T-helper 1 cell treated with Interleukin-12 subunit alpha and Interleukin-12 subunit beta and Interleukin-4 antibody, amounts not matched to agents 30 μg/mL and 1 μg/mL, for 36 hours (primary cell): Measurements from ENCODE around the gene RAB6B.

Experiments used
- H3K27ac Mint-ChIP-seq: one replicate; pipeline ENCODE4 v1.8.0; 2021; ENCODE audit warnings: mild to moderate bottlenecking, mixed read lengths
- H3K27me3 Mint-ChIP-seq: one replicate; pipeline ENCODE4 v1.8.0; 2021; ENCODE audit warnings: low read depth, mixed read lengths
- H3K36me3 Mint-ChIP-seq: one replicate; pipeline ENCODE4 v1.8.0; 2021; ENCODE audit warnings: low read depth, mixed read lengths
- H3K4me1 Mint-ChIP-seq: one replicate; pipeline ENCODE4 v1.8.0; 2021; ENCODE audit warnings: low read depth, mixed read lengths
- H3K4me3 Mint-ChIP-seq: one replicate; pipeline ENCODE4 v1.8.0; 2021; ENCODE audit warnings: mild to moderate bottlenecking, moderate library complexity, mixed read lengths
- H3K9me3 Mint-ChIP-seq: one replicate; pipeline ENCODE4 v1.8.0; 2021; ENCODE audit warnings: mixed read lengths

The RAB6B gene

GRCh38 chr3:133883641-133884040 lies 12.0 kb downstream of the RAB6B start:
- Mint-ChIP-seq H3K27ac (no peak overlapping the region), H3K4me1 (peaks cover 11% of the 10 kb centered on the region), H3K27me3 (no peaks in the 10 kb centered on the region), H3K36me3 (no peaks in the 10 kb centered on the region), H3K4me3 (no peak overlapping the region), H3K9me3 (no peaks in the 10 kb centered on the region)

GRCh38 chr3:133882986-133883586 lies 12.6 kb downstream of the RAB6B start:
- H3K27ac Mint-ChIP-seq = no peak overlapping the region
- peaks cover 5% of the 10 kb centered on the region for H3K9me3 Mint-ChIP-seq
- H3K4me3 Mint-ChIP-seq = no peak overlapping the region
- peaks cover 11% of the 10 kb centered on the region for H3K4me1 Mint-ChIP-seq
- H3K27me3 Mint-ChIP-seq = peaks cover 5% of the 10 kb centered on the region
- no peaks in the 10 kb centered on the region for H3K36me3 Mint-ChIP-seq

- no peaks in the 10 kb centered on the region for H3K36me3 Mint-ChIP-seq
- H3K27me3 Mint-ChIP-seq = peaks cover 5% of the 10 kb centered on the region
- H3K4me1 Mint-ChIP-seq = peaks cover 11% of the 10 kb centered on the region
- H3K9me3 Mint-ChIP-seq = peaks cover 8% of the 10 kb centered on the region
- H3K27ac Mint-ChIP-seq = no peak overlapping the region
- no peak overlapping the region for H3K4me3 Mint-ChIP-seq
Measured at GRCh38 chr3:133881939-133882825, 13.5 kb downstream of the RAB6B start.

- peaks cover 8% of the 10 kb centered on the region for H3K9me3 Mint-ChIP-seq
- peaks cover 11% of the 10 kb centered on the region for H3K27me3 Mint-ChIP-seq
- H3K4me1 Mint-ChIP-seq = peaks cover 11% of the 10 kb centered on the region
- no peaks in the 10 kb centered on the region for H3K36me3 Mint-ChIP-seq
- H3K4me3 Mint-ChIP-seq = no peak overlapping the region
- H3K27ac Mint-ChIP-seq = peak overlapping the region; percentile 60
Measured at GRCh38 chr3:133881492-133881891, 14.2 kb downstream of the RAB6B start.

GRCh38 chr3:133880886-133881455 lies 14.7 kb downstream of the RAB6B start:
- Mint-ChIP-seq H3K36me3 (no peaks in the 10 kb centered on the region), H3K4me3 (no peak overlapping the region), H3K4me1 (peaks cover 11% of the 10 kb centered on the region), H3K27ac (peak overlapping the region; percentile 60), H3K27me3 (peaks cover 16% of the 10 kb centered on the region), H3K9me3 (peaks cover 8% of the 10 kb centered on the region)

GRCh38 chr3:133880287-133880686 lies 15.4 kb downstream of the RAB6B start:
- Mint-ChIP-seq H3K9me3 (peaks cover 8% of the 10 kb centered on the region), H3K36me3 (no peaks in the 10 kb centered on the region), H3K27ac (no peak overlapping the region), H3K4me3 (no peak overlapping the region), H3K4me1 (peaks cover 11% of the 10 kb centered on the region), H3K27me3 (peaks cover 18% of the 10 kb centered on the region)

GRCh38 chr3:133878518-133878917 lies 17.2 kb downstream of the RAB6B start:
- Mint-ChIP-seq H3K9me3 (peaks cover 8% of the 10 kb centered on the region), H3K4me3 (no peak overlapping the region), H3K27me3 (peaks cover 23% of the 10 kb centered on the region), H3K4me1 (peaks cover 11% of the 10 kb centered on the region), H3K36me3 (no peaks in the 10 kb centered on the region), H3K27ac (no peak overlapping the region)

GRCh38 chr3:133877221-133877620 lies 18.5 kb downstream of the RAB6B start:
- H3K27ac Mint-ChIP-seq = no peak overlapping the region
- H3K27me3 Mint-ChIP-seq = peaks cover 23% of the 10 kb centered on the region
- no peak overlapping the region for H3K4me3 Mint-ChIP-seq
- peaks cover 8% of the 10 kb centered on the region for H3K9me3 Mint-ChIP-seq
- H3K4me1 Mint-ChIP-seq = peaks cover 6% of the 10 kb centered on the region
- no peaks in the 10 kb centered on the region for H3K36me3 Mint-ChIP-seq

GRCh38 chr3:133874761-133875438 lies 20.8 kb downstream of the RAB6B start:
- peaks cover 8% of the 10 kb centered on the region for H3K9me3 Mint-ChIP-seq
- H3K4me1 Mint-ChIP-seq = no peaks in the 10 kb centered on the region
- H3K36me3 Mint-ChIP-seq = no peaks in the 10 kb centered on the region
- no peak overlapping the region for H3K4me3 Mint-ChIP-seq
- peaks cover 23% of the 10 kb centered on the region for H3K27me3 Mint-ChIP-seq
- no peak overlapping the region for H3K27ac Mint-ChIP-seq

- no peak overlapping the region for H3K27ac Mint-ChIP-seq
- no peak overlapping the region for H3K4me3 Mint-ChIP-seq
- H3K9me3 Mint-ChIP-seq = peaks cover 8% of the 10 kb centered on the region
- no peaks in the 10 kb centered on the region for H3K36me3 Mint-ChIP-seq
- peaks cover 23% of the 10 kb centered on the region for H3K27me3 Mint-ChIP-seq
- H3K4me1 Mint-ChIP-seq = no peaks in the 10 kb centered on the region
Measured at GRCh38 chr3:133874344-133874743, 21.3 kb downstream of the RAB6B start.

GRCh38 chr3:133872781-133873180 lies 22.9 kb downstream of the RAB6B start:
- Mint-ChIP-seq H3K4me3 (no peak overlapping the region), H3K27ac (no peak overlapping the region), H3K4me1 (no peaks in the 10 kb centered on the region), H3K36me3 (no peaks in the 10 kb centered on the region), H3K9me3 (peaks cover under 1% of the 10 kb centered on the region), H3K27me3 (peaks cover 18% of the 10 kb centered on the region)

- Mint-ChIP-seq H3K27me3 (peaks cover 18% of the 10 kb centered on the region), H3K27ac (no peak overlapping the region), H3K4me1 (no peaks in the 10 kb centered on the region), H3K36me3 (no peaks in the 10 kb centered on the region), H3K9me3 (no peaks in the 10 kb centered on the region), H3K4me3 (no peak overlapping the region)
Measured at GRCh38 chr3:133872161-133872560, 23.5 kb downstream of the RAB6B start.

GRCh38 chr3:133871368-133872090 lies 24.2 kb downstream of the RAB6B start:
- peaks cover 13% of the 10 kb centered on the region for H3K27me3 Mint-ChIP-seq
- no peaks in the 10 kb centered on the region for H3K9me3 Mint-ChIP-seq
- no peaks in the 10 kb centered on the region for H3K4me1 Mint-ChIP-seq
- H3K36me3 Mint-ChIP-seq = no peaks in the 10 kb centered on the region
- H3K27ac Mint-ChIP-seq = no peak overlapping the region
- no peak overlapping the region for H3K4me3 Mint-ChIP-seq

- no peak overlapping the region for H3K4me3 Mint-ChIP-seq
- H3K27me3 Mint-ChIP-seq = peaks cover 6% of the 10 kb centered on the region
- no peak overlapping the region for H3K27ac Mint-ChIP-seq
- H3K9me3 Mint-ChIP-seq = no peaks in the 10 kb centered on the region
- H3K4me1 Mint-ChIP-seq = no peaks in the 10 kb centered on the region
- no peaks in the 10 kb centered on the region for H3K36me3 Mint-ChIP-seq
Measured at GRCh38 chr3:133870822-133871221, 24.9 kb downstream of the RAB6B start.
